Frontal cortex (tissue), 4 donors: ENCODE data around the gene ARHGAP15. TPM values are rescaled to one million over a fixed set of nuclear protein-coding genes. Genes with fewer than 3 reads are reported as not detected.

Experiments used
- DNase-seq, 2 donors: peaks; one replicate each; pipeline ENCODE4 v3.0.0; 2012; ENCODE audit warnings: low spot score in 2 of 2
- FAIRE-seq: peaks from 2 replicates; lab custom pipeline; 2012; peaks lifted over from hg19 to GRCh38; lab: Jason Lieb, UNC
- total RNA-seq: library from RNA; depleted of rRNA; stranded (reverse); fragments of >200 nt; gene quantifications from one replicate; pipeline ENCODE4 v1.2.3, GENCODE V29; 2014
- donor health status: control.
- donor health status: control.
- donor health status: control.

ARHGAP15 gene
- total RNA-seq, 1 donor from 2014 or later = 19.2 TPM

- no peak for FAIRE-seq
Observed at GRCh38 chr2:143254110-143254509, 124.9 kb downstream of the ARHGAP15 start.

GRCh38 chr2:143255086-143255485, 125.9 kb downstream of the ARHGAP15 start:
- FAIRE-seq = no peak
- DNase-seq = no peak

More at GRCh38 chr2:143254110-143254509, 124.9 kb downstream of the ARHGAP15 start:
- no peak for DNase-seq

GRCh38 chr2:143255899-143256298, 126.7 kb downstream of the ARHGAP15 start:
- FAIRE-seq (no peak), DNase-seq (no peak)

- no peak for DNase-seq
- FAIRE-seq = no peak
Observed at GRCh38 chr2:143258126-143258892, 129.1 kb downstream of the ARHGAP15 start.

GRCh38 chr2:143259368-143259958, 130.2 kb downstream of the ARHGAP15 start:
- DNase-seq = peak; percentile 0 to 4
- peak; percentile 84 for FAIRE-seq

- no peak for FAIRE-seq
- no peak for DNase-seq
Observed at GRCh38 chr2:143261986-143262385, 132.8 kb downstream of the ARHGAP15 start.

- FAIRE-seq (no peak), DNase-seq (no peak)
Observed at GRCh38 chr2:143262389-143262788, 133.2 kb downstream of the ARHGAP15 start.

- DNase-seq (no peak), FAIRE-seq (no peak)
Observed at GRCh38 chr2:143263066-143263625, 133.9 kb downstream of the ARHGAP15 start.

GRCh38 chr2:143264851-143265250, 135.6 kb downstream of the ARHGAP15 start:
- no peak for FAIRE-seq

GRCh38 chr2:143279672-143280071, 150.5 kb downstream of the ARHGAP15 start:
- DNase-seq = no peak
- no peak for FAIRE-seq

More at GRCh38 chr2:143264851-143265250, 135.6 kb downstream of the ARHGAP15 start:
- DNase-seq = no peak

- DNase-seq (no peak), FAIRE-seq (no peak)
Observed at GRCh38 chr2:143280097-143280757, 151.0 kb downstream of the ARHGAP15 start.

- FAIRE-seq (no peak), DNase-seq (no peak)
Observed at GRCh38 chr2:143282684-143283083, 153.5 kb downstream of the ARHGAP15 start.

GRCh38 chr2:143284087-143284675, 155.0 kb downstream of the ARHGAP15 start:
- no peak for DNase-seq
- FAIRE-seq = no peak

- DNase-seq (no peak), FAIRE-seq (no peak)
Observed at GRCh38 chr2:143289025-143289424, 159.8 kb downstream of the ARHGAP15 start.

GRCh38 chr2:143290221-143290620, 161.0 kb downstream of the ARHGAP15 start:
- no peak for FAIRE-seq
- no peak for DNase-seq

- no peak for FAIRE-seq
- no peak for DNase-seq
Observed at GRCh38 chr2:143294068-143294467, 164.8 kb downstream of the ARHGAP15 start.

GRCh38 chr2:143296089-143296488, 166.9 kb downstream of the ARHGAP15 start:
- FAIRE-seq (no peak), DNase-seq (no peak)

- DNase-seq (no peak), FAIRE-seq (no peak)
Observed at GRCh38 chr2:143297182-143297581, 168.0 kb downstream of the ARHGAP15 start.

- no peak for DNase-seq
- FAIRE-seq = no peak
Observed at GRCh38 chr2:143300536-143300935, 171.3 kb downstream of the ARHGAP15 start.

- DNase-seq = no peak
- FAIRE-seq = no peak
Observed at GRCh38 chr2:143311426-143311825, 182.2 kb downstream of the ARHGAP15 start.
